Measurements from ENCODE around the gene CREB3L2. TPM values are rescaled to one million over a fixed set of nuclear protein-coding genes. Genes with fewer than 3 reads are reported as not detected.

Gene CREB3L2
- total RNA-seq, 3 donors from 2014 or later, result 15.8 to 54.3 (median 40.6) TPM

DNA sequence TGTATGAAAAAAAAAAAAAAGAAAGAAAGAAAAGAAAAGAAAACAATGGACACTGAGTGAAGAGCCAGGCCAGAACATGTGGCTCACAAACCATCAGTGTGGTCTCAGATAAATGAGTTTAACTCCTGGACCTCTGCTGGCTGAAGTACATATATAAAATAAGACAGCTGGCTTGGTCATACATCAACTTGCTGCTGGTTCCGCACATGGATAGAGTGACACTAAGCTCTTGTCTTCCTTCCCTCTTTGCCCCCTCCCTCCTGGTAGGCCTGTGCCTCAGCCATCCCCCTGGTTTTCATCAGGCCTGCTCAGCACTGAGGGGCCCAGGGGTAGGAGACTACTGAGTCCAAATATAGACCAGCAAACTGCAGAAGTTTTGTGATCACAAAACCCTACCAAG is 97.1 kb downstream of the CREB3L2 start:
- peaks cover 3% of the 10 kb centered on the region for H3K36me3 ChIP-seq (ENCODE audit: low read depth)

DNA sequence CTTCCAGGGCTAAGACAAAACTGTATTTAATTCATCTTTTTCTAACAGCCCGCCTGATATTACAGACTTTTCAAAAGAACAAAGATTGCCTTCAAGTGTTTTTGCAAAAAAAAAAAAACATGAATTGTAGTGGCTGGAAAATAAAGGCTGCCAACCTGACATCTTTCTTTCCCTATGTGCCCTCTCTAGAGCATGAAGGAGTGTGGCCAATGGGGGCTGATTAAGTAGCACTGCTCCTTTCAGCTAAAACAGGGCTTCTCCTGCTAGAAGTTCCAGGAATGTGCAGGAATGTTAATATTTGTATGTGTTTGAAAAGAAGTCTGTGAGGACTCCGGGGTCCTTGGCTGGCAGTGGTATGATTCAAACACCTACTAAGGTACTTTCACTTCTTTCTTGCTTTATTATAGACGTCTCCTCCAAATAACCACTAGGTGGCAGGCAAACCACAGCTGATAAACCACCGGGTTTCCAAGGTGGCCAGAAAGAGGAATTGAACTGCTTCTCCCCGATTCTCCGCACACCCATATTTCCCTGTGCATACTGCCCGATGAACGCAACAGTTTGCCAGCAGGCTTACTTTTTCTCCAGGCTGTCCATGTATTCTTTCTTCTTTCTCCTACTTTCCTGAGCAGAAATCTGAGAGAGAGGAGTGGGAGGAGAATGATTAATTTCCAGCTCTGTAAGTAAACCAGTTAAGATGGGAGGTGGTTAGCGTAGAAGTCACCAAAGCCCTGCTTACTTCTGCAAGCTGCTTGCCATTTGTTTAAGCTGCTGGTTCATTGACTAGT is 98.3 kb downstream of the CREB3L2 start:
- Histone ChIP-seq H3K36me3 (ENCODE audit: low read depth) (peaks cover 3% of the 10 kb centered on the region), H3K4me1 (ENCODE audit: low read depth) (peaks cover 3% of the 10 kb centered on the region), H3K9me3 (no peaks in the 10 kb centered on the region), H3K4me3 (no peak overlapping the region)
- TF ChIP-seq, protein P1, sequence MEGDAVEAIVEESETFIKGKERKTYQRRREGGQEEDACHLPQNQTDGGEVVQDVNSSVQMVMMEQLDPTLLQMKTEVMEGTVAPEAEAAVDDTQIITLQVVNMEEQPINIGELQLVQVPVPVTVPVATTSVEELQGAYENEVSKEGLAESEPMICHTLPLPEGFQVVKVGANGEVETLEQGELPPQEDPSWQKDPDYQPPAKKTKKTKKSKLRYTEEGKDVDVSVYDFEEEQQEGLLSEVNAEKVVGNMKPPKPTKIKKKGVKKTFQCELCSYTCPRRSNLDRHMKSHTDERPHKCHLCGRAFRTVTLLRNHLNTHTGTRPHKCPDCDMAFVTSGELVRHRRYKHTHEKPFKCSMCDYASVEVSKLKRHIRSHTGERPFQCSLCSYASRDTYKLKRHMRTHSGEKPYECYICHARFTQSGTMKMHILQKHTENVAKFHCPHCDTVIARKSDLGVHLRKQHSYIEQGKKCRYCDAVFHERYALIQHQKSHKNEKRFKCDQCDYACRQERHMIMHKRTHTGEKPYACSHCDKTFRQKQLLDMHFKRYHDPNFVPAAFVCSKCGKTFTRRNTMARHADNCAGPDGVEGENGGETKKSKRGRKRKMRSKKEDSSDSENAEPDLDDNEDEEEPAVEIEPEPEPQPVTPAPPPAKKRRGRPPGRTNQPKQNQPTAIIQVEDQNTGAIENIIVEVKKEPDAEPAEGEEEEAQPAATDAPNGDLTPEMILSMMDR (IDR thresholded peaks at IDR 0.05), result peak; percentile 43
- ATAC-seq, result peak; percentile 81
- peak in 1 of 3 donors; percentile 71 for DNase-seq
- intact Hi-C loops (cut with DNase I, micrococcal nuclease), result loop anchor here (2.0 to 5.0 kb wide), 2 partner anchors 104 to 105 kb away; no protein-coding TSS in a partner anchor

More for the DNA sequence above, 97.1 kb downstream of the CREB3L2 start:
- DNase-seq (no peak), ATAC-seq (no peak)
- TF ChIP-seq, protein P1 (IDR thresholded peaks at IDR 0.05), result no peak
- peaks cover 3% of the 10 kb centered on the region for H3K4me1 ChIP-seq (ENCODE audit: low read depth)
- no peaks in the 10 kb centered on the region for H3K9me3 ChIP-seq
- intact Hi-C loops (cut with DNase I, micrococcal nuclease), result loop anchor here in 1 of 2 donors (5.0 kb wide), 1 partner anchor 102 kb away; no protein-coding TSS in a partner anchor
- no peak overlapping the region for H3K4me3 ChIP-seq

DNA sequence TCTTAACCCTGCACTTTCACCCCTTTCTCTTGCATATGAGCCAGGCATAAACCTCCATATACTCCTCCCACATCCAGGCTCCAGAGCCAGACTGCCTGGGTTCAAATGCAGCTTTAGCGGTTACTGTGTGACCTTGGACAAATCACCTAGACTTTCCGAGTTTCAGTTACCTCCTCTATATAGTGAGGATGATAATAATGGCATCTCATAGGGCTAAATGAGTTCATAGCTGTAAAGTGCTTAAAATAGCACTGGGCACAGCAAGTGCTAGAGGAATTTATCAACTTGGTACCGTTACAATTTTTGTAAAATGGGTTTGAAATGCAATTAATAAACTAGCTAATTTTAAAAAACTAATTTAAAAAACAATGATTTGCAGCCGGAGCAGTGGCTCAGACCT is 101.7 kb downstream of the CREB3L2 start:
- peaks cover 3% of the 10 kb centered on the region for H3K4me1 ChIP-seq (ENCODE audit: low read depth)
- DNase-seq, result no peak
- no peak for ATAC-seq
- peaks cover 3% of the 10 kb centered on the region for H3K36me3 ChIP-seq (ENCODE audit: low read depth)
- TF ChIP-seq, protein P1 (IDR thresholded peaks at IDR 0.05), result no peak
- H3K9me3 ChIP-seq, result no peaks in the 10 kb centered on the region
- no peak overlapping the region for H3K4me3 ChIP-seq
- intact Hi-C loops (cut with DNase I, micrococcal nuclease), result loop anchor here in 1 of 2 donors (5.0 kb wide), 1 partner anchor 107 kb away; no protein-coding TSS in a partner anchor

DNA sequence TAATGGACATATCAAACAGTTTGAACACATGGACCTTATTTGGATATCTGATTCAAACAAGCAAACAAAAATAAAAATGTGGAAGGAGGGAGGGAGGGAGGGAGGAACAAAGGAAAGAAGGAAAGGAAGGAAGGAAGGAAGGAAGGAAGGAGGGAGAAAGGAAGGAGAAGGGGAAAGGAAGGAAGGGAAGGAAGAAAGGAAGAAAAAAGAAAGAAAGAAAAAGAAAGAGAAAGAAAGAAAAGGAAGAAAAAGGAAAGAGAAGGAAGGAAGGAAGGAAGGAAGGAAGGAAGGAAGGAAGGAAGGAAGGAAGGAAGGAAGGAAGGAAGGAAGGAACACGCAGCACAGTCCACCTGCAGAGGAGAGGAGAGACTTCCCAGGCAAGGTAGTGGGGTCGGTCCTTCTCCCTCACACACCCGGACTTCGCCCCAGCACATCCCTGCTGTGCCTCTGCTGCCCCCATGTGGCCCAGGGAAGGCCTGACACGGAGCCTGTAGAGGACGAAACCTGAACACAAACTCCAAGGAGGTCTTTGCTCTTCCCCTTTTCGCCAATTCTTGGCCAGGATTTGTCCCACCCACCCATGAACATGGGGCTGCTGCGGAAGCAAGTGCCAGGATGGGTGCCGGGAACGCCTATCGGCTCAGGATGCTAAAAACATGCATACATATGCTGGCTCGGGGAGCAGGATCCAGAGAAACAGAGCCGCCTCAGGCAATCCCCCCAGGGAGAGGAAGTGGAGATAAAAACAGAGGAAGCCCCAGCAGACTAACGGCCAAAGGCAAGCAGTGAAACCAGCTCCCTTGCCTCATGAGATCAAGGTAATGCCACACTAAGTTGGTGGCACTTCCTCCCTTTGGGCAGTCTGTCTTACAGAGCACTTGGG is 102.8 kb downstream of the CREB3L2 start:
- Histone ChIP-seq H3K4me1 (ENCODE audit: low read depth) (peaks cover 3% of the 10 kb centered on the region), H3K36me3 (ENCODE audit: low read depth) (peaks cover 3% of the 10 kb centered on the region), H3K4me3 (no peak overlapping the region), H3K9me3 (no peaks in the 10 kb centered on the region)
- intact Hi-C loops (cut with DNase I, micrococcal nuclease), result loop anchor here (5.0 kb wide), 1 partner anchor 242 kb away; no protein-coding TSS in a partner anchor
- ATAC-seq, result peak; percentile 95
- DNase-seq, result peak; percentile 75 to 87 (median 87)
- TF ChIP-seq, protein P1 (IDR thresholded peaks at IDR 0.05), result peak; percentile 90
